Thyroid gland (tissue), 4 donors: ENCODE data around the gene IMPG2.

ENCODE experiments used
- CTCF ChIP-seq, 6 experiments: fragments of 200-600 bp in 3 of 6; fragments of 450-650 bp in 3 of 6; sonication (generic) in 3 of 6; IDR thresholded peaks; one replicate each; pipeline ENCODE4 v1.5.1; 2016 to 2019; ENCODE audit warnings: antibody characterized with exemption in 6 of 6, mild to moderate bottlenecking in 2 of 6, inconsistent platforms in 1 of 6, moderate library complexity in 1 of 6
- POLR2A ChIP-seq, 2 donors: fragments of 450-650 bp; IDR thresholded peaks; one replicate each; pipeline ENCODE4 v1.6.1; 2017; ENCODE audit warnings: antibody characterized with exemption in 2 of 2, mild to moderate bottlenecking in 2 of 2, moderate library complexity in 1 of 2

DNA sequence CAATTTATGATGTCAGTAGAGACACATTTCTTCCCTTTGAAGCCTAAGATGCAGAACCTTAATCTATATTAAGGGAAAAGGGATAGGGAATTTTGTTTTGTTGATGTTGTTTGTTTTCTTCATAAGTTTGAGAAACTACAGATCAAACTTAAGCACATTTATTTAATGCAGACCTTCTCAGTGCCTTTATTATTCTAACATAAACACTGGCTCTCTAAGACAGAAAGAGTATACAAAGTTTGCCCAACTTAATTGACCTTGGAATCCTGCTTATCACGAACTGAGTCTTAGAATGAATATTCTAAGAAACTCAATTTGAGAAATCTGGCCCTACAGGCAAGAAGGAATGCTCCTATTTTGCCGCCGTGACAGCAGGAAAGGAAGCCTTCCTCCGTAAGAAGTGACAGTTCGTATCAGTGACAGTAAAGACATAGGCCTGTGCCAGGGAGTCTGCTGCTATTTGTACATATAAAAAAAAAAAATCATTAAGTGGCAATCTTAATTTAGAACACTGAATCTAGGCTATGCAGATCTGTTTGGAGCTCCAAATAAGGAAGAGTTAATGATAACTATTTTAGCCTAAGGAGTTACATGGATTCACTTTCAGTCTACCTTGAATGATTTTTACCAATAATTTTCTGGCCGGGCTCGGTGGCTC is 8.8 kb upstream of the IMPG2 start:
- TF ChIP-seq POLR2A (IDR thresholded peaks at IDR 0.05) (no peak), CTCF (IDR thresholded peaks at IDR 0.05) (no peak)
